ENCODE results near the gene FOXD4L1. TPM values are rescaled to one million over a fixed set of nuclear protein-coding genes. Genes with fewer than 3 reads are reported as not detected.
"Not testable (repeated sequence)": the region's sequence is repeated elsewhere in the genome, so short reads cannot be mapped to it uniquely, and the experiment has no call there.

FOXD4L1 gene
- total and polyA plus RNA-seq, 9 of the 15 experiments (the other 6 are each of a cell fraction or from before 2014, with no cell fraction given), result 0.06 to 0.47 (median 0.22) TPM; not detected in 2

DNA sequence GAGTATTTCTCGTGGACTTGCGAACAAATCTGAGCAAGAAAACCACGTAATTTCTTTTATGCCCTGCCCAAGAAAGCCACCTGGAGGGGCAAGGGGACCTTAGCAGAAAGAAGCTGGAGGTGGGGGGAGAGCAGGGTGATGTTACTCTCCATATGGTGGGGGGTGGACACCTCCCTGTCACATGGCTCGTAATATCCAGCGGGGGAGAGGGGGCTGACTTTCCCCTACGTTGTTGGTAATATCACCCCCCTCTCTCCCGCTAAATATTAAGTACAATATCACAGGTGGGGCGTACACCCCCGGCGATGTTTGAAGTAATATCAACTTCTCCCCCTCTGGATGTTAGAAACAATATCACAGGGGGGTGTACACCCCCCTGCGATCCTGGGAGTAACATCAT lies 9.7 kb downstream of the FOXD4L1 start:
- DNase-seq (ENCODE audit: extremely low read depth in 1 of 4, low spot score in 3 of 4); H3K27ac ChIP-seq (ENCODE audit: extremely low read depth, low read depth, low read length); in situ Hi-C loops (cut with MboI); FAIRE-seq; H3K4me1 ChIP-seq (replicated peaks in 1 of 2; ENCODE audit: control insufficient read depth in 2 of 2, insufficient read depth in 2 of 2, low read length in 2 of 2); H3K36me3 ChIP-seq (ENCODE audit: control insufficient read depth, insufficient read depth, low read length); BruUV-seq (replicated peaks); CTCF ChIA-PET (ENCODE audit: low intra/inter-chr PET ratio); H3K9me3 ChIP-seq (replicated peaks; ENCODE audit: control insufficient read depth, insufficient read depth, low read depth, low read length); H3K4me3 ChIP-seq; H3K9me1 ChIP-seq (ENCODE audit: control insufficient read depth, insufficient read depth, low read length); H3K27me3 ChIP-seq (ENCODE audit: control insufficient read depth in 2 of 2, insufficient read depth in 2 of 2, low read length in 2 of 2); POLR2A ChIA-PET; H4K20me1 ChIP-seq (replicated peaks; ENCODE audit: control insufficient read depth, insufficient read depth, low read length); H3K79me2 ChIP-seq (ENCODE audit: control insufficient read depth, insufficient read depth, low read length); H2AFZ ChIP-seq (ENCODE audit: low read depth, low read length); H3K4me2 ChIP-seq (ENCODE audit: insufficient read depth, low read length); intact Hi-C loops (cut with micrococcal nuclease); H3K9ac ChIP-seq (ENCODE audit: insufficient read depth in 1 of 2, low read depth in 2 of 2, low read length in 2 of 2); ATAC-seq: not testable (repeated sequence)
- TF ChIP-seq, protein P1, sequence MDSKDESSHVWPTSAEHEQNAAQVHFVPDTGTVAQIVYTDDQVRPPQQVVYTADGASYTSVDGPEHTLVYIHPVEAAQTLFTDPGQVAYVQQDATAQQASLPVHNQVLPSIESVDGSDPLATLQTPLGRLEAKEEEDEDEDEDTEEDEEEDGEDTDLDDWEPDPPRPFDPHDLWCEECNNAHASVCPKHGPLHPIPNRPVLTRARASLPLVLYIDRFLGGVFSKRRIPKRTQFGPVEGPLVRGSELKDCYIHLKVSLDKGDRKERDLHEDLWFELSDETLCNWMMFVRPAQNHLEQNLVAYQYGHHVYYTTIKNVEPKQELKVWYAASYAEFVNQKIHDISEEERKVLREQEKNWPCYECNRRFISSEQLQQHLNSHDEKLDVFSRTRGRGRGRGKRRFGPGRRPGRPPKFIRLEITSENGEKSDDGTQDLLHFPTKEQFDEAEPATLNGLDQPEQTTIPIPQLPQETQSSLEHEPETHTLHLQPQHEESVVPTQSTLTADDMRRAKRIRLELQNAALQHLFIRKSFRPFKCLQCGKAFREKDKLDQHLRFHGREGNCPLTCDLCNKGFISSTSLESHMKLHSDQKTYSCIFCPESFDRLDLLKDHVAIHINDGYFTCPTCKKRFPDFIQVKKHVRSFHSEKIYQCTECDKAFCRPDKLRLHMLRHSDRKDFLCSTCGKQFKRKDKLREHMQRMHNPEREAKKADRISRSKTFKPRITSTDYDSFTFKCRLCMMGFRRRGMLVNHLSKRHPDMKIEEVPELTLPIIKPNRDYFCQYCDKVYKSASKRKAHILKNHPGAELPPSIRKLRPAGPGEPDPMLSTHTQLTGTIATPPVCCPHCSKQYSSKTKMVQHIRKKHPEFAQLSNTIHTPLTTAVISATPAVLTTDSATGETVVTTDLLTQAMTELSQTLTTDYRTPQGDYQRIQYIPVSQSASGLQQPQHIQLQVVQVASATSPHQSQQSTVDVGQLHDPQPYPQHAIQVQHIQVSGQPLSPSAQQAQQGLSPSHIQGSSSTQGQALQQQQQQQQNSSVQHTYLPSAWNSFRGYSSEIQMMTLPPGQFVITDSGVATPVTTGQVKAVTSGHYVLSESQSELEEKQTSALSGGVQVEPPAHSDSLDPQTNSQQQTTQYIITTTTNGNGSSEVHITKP (IDR thresholded peaks at IDR 0.05; ENCODE audit: partially characterized antibody), result peak; percentile 63
- 20% methylated on average over 9 of the region's 11 CpGs for WGBS (ENCODE audit: insufficient coverage, low coverage, missing lambda C conversion rate)

DNA sequence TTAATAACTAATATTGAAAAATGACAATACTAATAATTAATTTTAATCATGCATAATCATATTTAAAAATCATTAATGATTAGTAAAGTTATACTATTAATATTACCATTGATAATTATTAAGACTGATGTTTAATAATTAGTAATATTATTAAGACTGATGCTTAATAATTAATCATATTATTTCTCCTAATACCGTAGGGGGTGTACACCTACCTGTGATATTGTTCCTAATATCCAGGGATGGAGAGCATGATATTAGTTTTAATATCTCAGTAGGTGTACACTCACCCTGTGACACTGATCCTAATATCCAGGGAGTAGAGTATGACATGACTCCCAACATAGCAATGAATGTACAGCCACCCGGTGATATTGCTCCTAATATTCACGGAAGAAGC lies 12.4 kb downstream of the FOXD4L1 start:
- no CpG with 5 or more reads among the region's 3 CpGs for WGBS (ENCODE audit: insufficient coverage, low coverage, missing lambda C conversion rate)
- H3K27me3 ChIP-seq (ENCODE audit: control insufficient read depth in 2 of 2, insufficient read depth in 2 of 2, low read length in 2 of 2); H4K20me1 ChIP-seq (replicated peaks; ENCODE audit: control insufficient read depth, insufficient read depth, low read length); H3K79me2 ChIP-seq (ENCODE audit: control insufficient read depth, insufficient read depth, low read length); H3K36me3 ChIP-seq (ENCODE audit: control insufficient read depth, insufficient read depth, low read length); in situ Hi-C loops (cut with MboI); H3K9me1 ChIP-seq (ENCODE audit: control insufficient read depth, insufficient read depth, low read length); CTCF ChIA-PET (ENCODE audit: low intra/inter-chr PET ratio); POLR2A ChIA-PET; BruUV-seq (replicated peaks); H3K9me3 ChIP-seq (replicated peaks; ENCODE audit: control insufficient read depth, insufficient read depth, low read depth, low read length); FAIRE-seq; H3K27ac ChIP-seq (ENCODE audit: extremely low read depth, low read depth, low read length); ATAC-seq; intact Hi-C loops (cut with micrococcal nuclease); H2AFZ ChIP-seq (ENCODE audit: low read depth, low read length); DNase-seq (ENCODE audit: extremely low read depth in 1 of 4, low spot score in 3 of 4); H3K4me1 ChIP-seq (replicated peaks in 1 of 2; ENCODE audit: control insufficient read depth in 2 of 2, insufficient read depth in 2 of 2, low read length in 2 of 2); H3K9ac ChIP-seq (ENCODE audit: insufficient read depth in 1 of 2, low read depth in 2 of 2, low read length in 2 of 2); H3K4me3 ChIP-seq; H3K4me2 ChIP-seq (ENCODE audit: insufficient read depth, low read length): not testable (repeated sequence)
- peak; percentile 34; the same call in 1 of the 2 replicates for TF ChIP-seq GATAD2B (IDR thresholded peaks at IDR 0.05; ENCODE audit: borderline replicate concordance)
- TF ChIP-seq CXXC5 (CRISPR knock-in tag; IDR thresholded peaks at IDR 0.05), result 0 out of 2 replicates have a peak, but pooled peaks have one; percentile 12
- peak; percentile 99 for TF ChIP-seq DACH1 (IDR thresholded peaks at IDR 0.05; ENCODE audit: partially characterized antibody)
- 0 out of 2 replicates have a peak, but pooled peaks have one; percentile 19 for TF ChIP-seq SAFB (IDR thresholded peaks at IDR 0.05; ENCODE audit: borderline replicate concordance, low read depth, low read length)
- 0 out of 4 replicates have a peak, but pooled peaks of 1 of the 2 experiments have one; percentile 46 for TF ChIP-seq MCM7 (IDR thresholded peaks at IDR 0.05)

DNA sequence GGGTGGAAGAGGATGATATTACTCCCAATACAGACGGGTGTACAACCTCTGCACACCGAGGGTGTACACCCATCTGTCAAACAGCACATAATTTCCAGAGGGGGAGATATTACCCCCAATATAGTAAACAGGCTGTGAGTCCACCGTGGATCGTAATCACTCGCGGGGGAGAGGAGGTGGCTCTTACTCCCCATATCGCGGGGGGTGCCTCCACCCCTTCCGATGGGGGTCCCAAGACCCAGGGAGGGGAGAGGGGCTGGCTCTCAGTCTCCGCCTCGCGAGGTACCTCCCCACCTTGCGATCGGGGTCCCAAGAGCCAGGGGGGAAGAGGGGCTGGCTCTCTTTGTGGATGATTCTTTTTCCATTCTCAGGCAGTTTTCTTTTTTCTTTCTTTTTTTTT lies 13.4 kb downstream of the FOXD4L1 start:
- H3K9me1 ChIP-seq (ENCODE audit: control insufficient read depth, insufficient read depth, low read length); H3K4me3 ChIP-seq; H3K27me3 ChIP-seq (ENCODE audit: control insufficient read depth in 2 of 2, insufficient read depth in 2 of 2, low read length in 2 of 2); H2AFZ ChIP-seq (ENCODE audit: low read depth, low read length); ATAC-seq; in situ Hi-C loops (cut with MboI); H3K9ac ChIP-seq (ENCODE audit: insufficient read depth in 1 of 2, low read depth in 2 of 2, low read length in 2 of 2); H3K4me1 ChIP-seq (replicated peaks in 1 of 2; ENCODE audit: control insufficient read depth in 2 of 2, insufficient read depth in 2 of 2, low read length in 2 of 2); BruUV-seq (replicated peaks); intact Hi-C loops (cut with micrococcal nuclease); H3K9me3 ChIP-seq (replicated peaks; ENCODE audit: control insufficient read depth, insufficient read depth, low read depth, low read length); H3K4me2 ChIP-seq (ENCODE audit: insufficient read depth, low read length); H3K79me2 ChIP-seq (ENCODE audit: control insufficient read depth, insufficient read depth, low read length); H3K36me3 ChIP-seq (ENCODE audit: control insufficient read depth, insufficient read depth, low read length); CTCF ChIA-PET (ENCODE audit: low intra/inter-chr PET ratio); H4K20me1 ChIP-seq (replicated peaks; ENCODE audit: control insufficient read depth, insufficient read depth, low read length); DNase-seq (ENCODE audit: extremely low read depth in 1 of 4, low spot score in 3 of 4); FAIRE-seq; H3K27ac ChIP-seq (ENCODE audit: extremely low read depth, low read depth, low read length); POLR2A ChIA-PET: not testable (repeated sequence)
- 67% methylated on average over 14 of the region's 14 CpGs for WGBS (ENCODE audit: insufficient coverage, low coverage, missing lambda C conversion rate)

Data from K562 (cell line).